HG03469 (cell line): ENCODE data around the gene DNAH9.

ENCODE experiments used
- ATAC-seq: cut with Tn5 transposase; IDR thresholded peaks from one replicate; pipeline ENCODE4 v1.9.1; 2021; ENCODE audit warnings: mild to moderate bottlenecking, moderate library complexity, moderate number of reproducible peaks; ENCODE audit not compliant: unreplicated experiment

The DNAH9 gene

GRCh38 chr17:11598274-11599221, at the start of gene DNAH9:
DNAH9 (plus strand) TSS chr17:11598470; CDS start chr17:11598499, 29 bp downstream.
- ATAC-seq, result no peak

GRCh38 chr17:11550431-11550830, 47.8 kb upstream of the DNAH9 start:
- no peak for ATAC-seq

GRCh38 chr17:11551442-11551841, 46.8 kb upstream of the DNAH9 start:
- ATAC-seq, result no peak

- no peak for ATAC-seq
These were observed 45.1 kb upstream of the DNAH9 start for GRCh38 chr17:11553135-11553534.

- ATAC-seq, result no peak
These were observed 44.2 kb upstream of the DNAH9 start for GRCh38 chr17:11554042-11554441.

- no peak for ATAC-seq
These were observed 43.7 kb upstream of the DNAH9 start for GRCh38 chr17:11554542-11554941.

- no peak for ATAC-seq
These were observed 42.7 kb upstream of the DNAH9 start for GRCh38 chr17:11555530-11555929.

- ATAC-seq, result no peak
These were observed 40.4 kb upstream of the DNAH9 start for GRCh38 chr17:11557727-11558452.

GRCh38 chr17:11558681-11559234, 39.5 kb upstream of the DNAH9 start:
- no peak for ATAC-seq

- ATAC-seq, result no peak
These were observed 38.7 kb upstream of the DNAH9 start for GRCh38 chr17:11559601-11560000.

GRCh38 chr17:11561281-11561680, 37.0 kb upstream of the DNAH9 start:
- ATAC-seq, result no peak

GRCh38 chr17:11561702-11562101, 36.6 kb upstream of the DNAH9 start:
- no peak for ATAC-seq

- no peak for ATAC-seq
These were observed 33.5 kb upstream of the DNAH9 start for GRCh38 chr17:11564589-11565380.

GRCh38 chr17:11565591-11565990, 32.7 kb upstream of the DNAH9 start:
- no peak for ATAC-seq

- no peak for ATAC-seq
These were observed 19.3 kb upstream of the DNAH9 start for GRCh38 chr17:11578998-11579397.

- no peak for ATAC-seq
These were observed 17.6 kb upstream of the DNAH9 start for GRCh38 chr17:11580677-11581076.

GRCh38 chr17:11582217-11582616, 16.1 kb upstream of the DNAH9 start:
- ATAC-seq, result no peak

GRCh38 chr17:11583306-11583992, 14.8 kb upstream of the DNAH9 start:
- ATAC-seq, result no peak

- ATAC-seq, result no peak
These were observed 8.6 kb upstream of the DNAH9 start for GRCh38 chr17:11589716-11590115.

GRCh38 chr17:11601661-11602060, 3.4 kb downstream of the DNAH9 start:
- no peak for ATAC-seq
